Osteoblast (primary cell): ENCODE data around the gene SOX6. TPM values are rescaled to one million over a fixed set of nuclear protein-coding genes. Genes with fewer than 3 reads are reported as not detected.
"Not testable (repeated sequence)": the region's sequence is repeated elsewhere in the genome, so short reads cannot be mapped to it uniquely, and the experiment has no call there.

Source experiments
- DNase-seq: peaks from one replicate; pipeline ENCODE4 v3.0.0; 2011; ENCODE audit warnings: low spot score, mixed read lengths; ENCODE audit not compliant: insufficient read length; ENCODE audit errors: missing footprints
- H2AFZ ChIP-seq: 2 replicates; pipeline ENCODE4 v1.6.0; 2011; ENCODE audit warnings: mild to moderate bottlenecking, low read length
- H3K27ac ChIP-seq: 2 replicates; pipeline ENCODE4 v1.5.1; 2011; ENCODE audit warnings: mild to moderate bottlenecking, low read depth, low read length, moderate library complexity
- H3K27me3 ChIP-seq: 2 replicates; pipeline ENCODE4 v1.6.0; 2012; ENCODE audit warnings: mild to moderate bottlenecking, control low read depth, inconsistent platforms, low read length, moderate library complexity; ENCODE audit not compliant: insufficient read depth
- H3K36me3 ChIP-seq: 2 replicates; pipeline ENCODE4 v1.5.1; 2011; ENCODE audit warnings: mild to moderate bottlenecking, low read length, control low read depth, moderate library complexity; ENCODE audit not compliant: insufficient read depth
- H3K4me1 ChIP-seq: 2 replicates; pipeline ENCODE4 v1.5.1; 2011; ENCODE audit warnings: mild to moderate bottlenecking, low read length, control low read depth, moderate library complexity; ENCODE audit not compliant: insufficient read depth
- H3K4me2 ChIP-seq: 2 replicates; pipeline ENCODE4 v1.6.0; 2011; ENCODE audit warnings: mild to moderate bottlenecking, low read length; ENCODE audit not compliant: insufficient read depth
- H3K4me3 ChIP-seq: fragments of 200-600 bp; sonication (generic); 3 replicates; pipeline ENCODE4 v1.5.1; 2012; ENCODE audit warnings: mild to moderate bottlenecking, low read length, inconsistent platforms; ENCODE audit not compliant: insufficient read depth
- H3K79me2 ChIP-seq: 2 replicates; pipeline ENCODE4 v1.6.0; 2012; ENCODE audit warnings: mild to moderate bottlenecking, low read length, control low read depth, inconsistent platforms; ENCODE audit not compliant: insufficient read depth
- H3K9me3 ChIP-seq: 2 replicates; pipeline ENCODE4 v1.5.1; 2011; ENCODE audit warnings: low read depth, low read length, control low read depth
- H4K20me1 ChIP-seq: 2 replicates; pipeline ENCODE4 v1.6.0; 2012; ENCODE audit warnings: mild to moderate bottlenecking, low read length, control low read depth; ENCODE audit not compliant: insufficient read depth
- total RNA-seq: library from RNA; depleted of rRNA; stranded (reverse); fragments of >200 nt; gene quantifications from 2 replicates; pipeline ENCODE4 v1.2.3, GENCODE V29; 2012
- TF ChIP-seq, protein P1 (sequence below): IDR thresholded peaks from 2 replicates; pipeline ENCODE4 v1.5.1; 2011; ENCODE audit warnings: mild to moderate bottlenecking, low read depth, low read length, moderate library complexity; ENCODE audit errors: extremely low read depth

SOX6 gene
- total RNA-seq, 1 donor = 3.3 TPM

DNA sequence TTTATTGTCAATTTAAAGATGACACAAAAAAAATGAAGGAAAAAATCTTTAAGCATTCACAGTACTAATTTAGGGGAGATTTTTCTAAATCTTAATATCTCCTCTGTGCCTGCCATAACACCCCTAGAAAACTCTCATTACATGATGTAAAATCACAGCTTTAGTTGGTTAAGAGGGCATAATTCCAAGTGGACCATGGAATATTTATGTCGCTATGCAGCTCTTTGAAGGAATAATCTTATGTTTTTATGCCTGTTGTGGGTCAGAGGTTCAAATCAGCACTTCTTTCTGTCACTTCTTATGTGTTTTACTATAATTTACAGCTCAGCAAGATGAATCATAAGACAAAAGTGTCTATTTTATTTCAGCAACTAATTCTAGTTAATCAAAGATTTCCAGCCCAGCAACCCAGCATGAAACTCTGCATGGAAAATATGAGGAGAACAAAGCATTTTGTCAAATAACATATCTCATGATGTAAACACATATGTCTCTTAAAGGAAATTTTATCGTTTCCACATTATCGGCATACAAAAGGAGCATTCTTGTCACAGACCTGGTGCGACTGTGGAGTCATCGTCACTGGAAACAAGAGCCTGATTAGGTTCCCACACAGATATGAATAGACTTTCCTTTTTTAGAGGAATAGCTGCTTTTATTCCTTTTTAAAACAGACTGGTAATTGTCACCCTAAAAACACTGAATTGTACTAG is 274.8 kb downstream of the SOX6 start:
- no peaks in the 10 kb centered on the region for H3K79me2 ChIP-seq
- H3K27ac ChIP-seq = no peak overlapping the region
- no peaks in the 10 kb centered on the region for H4K20me1 ChIP-seq
- TF ChIP-seq, protein P1, sequence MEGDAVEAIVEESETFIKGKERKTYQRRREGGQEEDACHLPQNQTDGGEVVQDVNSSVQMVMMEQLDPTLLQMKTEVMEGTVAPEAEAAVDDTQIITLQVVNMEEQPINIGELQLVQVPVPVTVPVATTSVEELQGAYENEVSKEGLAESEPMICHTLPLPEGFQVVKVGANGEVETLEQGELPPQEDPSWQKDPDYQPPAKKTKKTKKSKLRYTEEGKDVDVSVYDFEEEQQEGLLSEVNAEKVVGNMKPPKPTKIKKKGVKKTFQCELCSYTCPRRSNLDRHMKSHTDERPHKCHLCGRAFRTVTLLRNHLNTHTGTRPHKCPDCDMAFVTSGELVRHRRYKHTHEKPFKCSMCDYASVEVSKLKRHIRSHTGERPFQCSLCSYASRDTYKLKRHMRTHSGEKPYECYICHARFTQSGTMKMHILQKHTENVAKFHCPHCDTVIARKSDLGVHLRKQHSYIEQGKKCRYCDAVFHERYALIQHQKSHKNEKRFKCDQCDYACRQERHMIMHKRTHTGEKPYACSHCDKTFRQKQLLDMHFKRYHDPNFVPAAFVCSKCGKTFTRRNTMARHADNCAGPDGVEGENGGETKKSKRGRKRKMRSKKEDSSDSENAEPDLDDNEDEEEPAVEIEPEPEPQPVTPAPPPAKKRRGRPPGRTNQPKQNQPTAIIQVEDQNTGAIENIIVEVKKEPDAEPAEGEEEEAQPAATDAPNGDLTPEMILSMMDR = no peak
- H3K36me3 ChIP-seq = no peaks in the 10 kb centered on the region
- no peak overlapping the region for H2AFZ ChIP-seq
- no peaks in the 10 kb centered on the region for H3K4me1 ChIP-seq
- no peaks in the 10 kb centered on the region for H3K27me3 ChIP-seq
- no peak overlapping the region for H3K4me2 ChIP-seq
- H3K9me3 ChIP-seq = no peaks in the 10 kb centered on the region
- no peak for DNase-seq
- no peak overlapping the region for H3K4me3 ChIP-seq

DNA sequence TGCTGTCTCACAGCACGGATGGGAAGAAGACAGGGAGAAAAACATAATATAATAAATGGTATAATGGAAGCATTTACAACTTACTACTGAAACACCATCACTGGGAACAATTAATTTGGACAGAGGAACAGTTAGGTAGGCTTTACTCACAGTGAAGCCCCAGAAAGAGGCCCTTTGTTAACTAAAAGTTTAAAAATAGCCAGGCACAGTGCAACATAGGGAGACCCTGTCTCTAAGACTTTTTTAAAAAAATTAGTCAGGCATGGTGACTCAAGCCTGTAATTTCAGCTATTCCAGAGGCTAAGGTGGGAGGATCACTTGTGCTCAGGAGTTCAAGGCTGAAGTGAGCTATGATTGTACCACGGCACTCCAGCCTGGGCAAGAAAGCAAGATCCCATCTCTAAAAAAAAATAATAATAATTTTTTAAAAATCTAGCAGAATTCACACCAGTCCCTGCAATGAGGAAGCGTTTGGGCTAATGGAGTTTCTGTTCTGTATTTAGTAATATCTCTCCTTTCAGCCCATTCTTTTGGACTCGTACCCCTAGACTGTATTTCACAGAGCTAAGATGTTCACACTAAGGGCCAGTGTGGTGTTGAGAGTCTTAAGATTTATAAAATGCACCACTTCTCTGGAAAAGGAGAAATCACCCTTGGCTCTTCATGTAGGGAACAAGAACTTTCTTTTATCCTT is 275.5 kb downstream of the SOX6 start:
- Histone ChIP-seq H3K4me1 (no peaks in the 10 kb centered on the region), H3K4me2 (no peak overlapping the region), H3K4me3 (no peak overlapping the region), H3K79me2 (no peaks in the 10 kb centered on the region), H3K9me3 (no peaks in the 10 kb centered on the region), H2AFZ (no peak overlapping the region), H3K27me3 (no peaks in the 10 kb centered on the region), H3K27ac (no peak overlapping the region), H3K36me3 (no peaks in the 10 kb centered on the region), H4K20me1 (no peaks in the 10 kb centered on the region)
- TF ChIP-seq, protein P1 = no peak
- DNase-seq = no peak

DNA sequence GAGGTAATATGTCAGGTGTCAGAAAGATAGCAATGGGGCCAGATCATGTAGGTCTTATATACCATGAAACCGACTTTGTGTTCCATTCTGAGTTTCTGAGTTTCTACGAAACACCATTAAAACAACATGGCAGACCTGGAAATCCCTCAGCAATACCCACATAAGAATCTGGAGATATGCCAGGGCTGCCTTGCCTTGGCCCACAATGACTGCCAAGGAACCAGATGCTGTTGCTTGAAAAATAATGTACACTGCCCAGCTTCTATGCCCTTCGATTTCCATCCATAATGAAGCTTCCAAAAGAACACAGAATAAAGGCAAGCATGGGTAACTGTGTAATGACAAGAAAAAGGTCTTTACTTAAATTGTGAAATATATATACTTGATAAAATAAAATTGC is 277.4 kb downstream of the SOX6 start:
- no peaks in the 10 kb centered on the region for H3K27me3 ChIP-seq
- H4K20me1 ChIP-seq = no peaks in the 10 kb centered on the region
- H2AFZ ChIP-seq = no peak overlapping the region
- TF ChIP-seq, protein P1 = no peak
- no peaks in the 10 kb centered on the region for H3K9me3 ChIP-seq
- DNase-seq = no peak
- no peaks in the 10 kb centered on the region for H3K79me2 ChIP-seq
- H3K36me3 ChIP-seq = no peaks in the 10 kb centered on the region
- no peaks in the 10 kb centered on the region for H3K4me1 ChIP-seq
- no peak overlapping the region for H3K27ac ChIP-seq
- no peak overlapping the region for H3K4me2 ChIP-seq
- no peak overlapping the region for H3K4me3 ChIP-seq

DNA sequence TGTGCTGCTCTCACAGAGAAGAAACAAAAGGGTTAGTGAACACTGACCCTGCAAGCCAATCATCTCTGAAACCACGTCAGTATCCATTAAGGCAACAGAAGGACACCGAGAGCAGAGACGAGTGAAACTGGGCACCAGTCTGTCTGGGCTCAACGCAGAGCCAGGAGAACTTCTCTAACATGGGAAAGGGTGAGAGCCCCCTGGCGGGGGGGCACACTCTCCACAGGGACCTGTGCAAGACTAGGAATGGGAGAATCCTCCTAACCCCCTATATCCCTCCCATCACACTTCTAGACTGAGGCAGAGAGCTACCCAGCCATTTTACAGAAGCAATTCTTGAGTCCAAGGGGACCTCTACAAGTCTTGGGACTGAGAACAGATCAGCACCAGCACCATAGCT is 285.8 kb downstream of the SOX6 start:
- H2AFZ ChIP-seq = no peak overlapping the region
- no peaks in the 10 kb centered on the region for H3K79me2 ChIP-seq
- no peak overlapping the region for H3K4me2 ChIP-seq
- no peaks in the 10 kb centered on the region for H3K36me3 ChIP-seq
- H3K27me3 ChIP-seq = no peaks in the 10 kb centered on the region
- no peaks in the 10 kb centered on the region for H3K4me1 ChIP-seq
- H3K9me3 ChIP-seq = no peaks in the 10 kb centered on the region
- DNase-seq = no peak
- TF ChIP-seq, protein P1 = no peak
- H3K4me3 ChIP-seq = no peak overlapping the region
- no peaks in the 10 kb centered on the region for H4K20me1 ChIP-seq
- H3K27ac ChIP-seq = no peak overlapping the region

DNA sequence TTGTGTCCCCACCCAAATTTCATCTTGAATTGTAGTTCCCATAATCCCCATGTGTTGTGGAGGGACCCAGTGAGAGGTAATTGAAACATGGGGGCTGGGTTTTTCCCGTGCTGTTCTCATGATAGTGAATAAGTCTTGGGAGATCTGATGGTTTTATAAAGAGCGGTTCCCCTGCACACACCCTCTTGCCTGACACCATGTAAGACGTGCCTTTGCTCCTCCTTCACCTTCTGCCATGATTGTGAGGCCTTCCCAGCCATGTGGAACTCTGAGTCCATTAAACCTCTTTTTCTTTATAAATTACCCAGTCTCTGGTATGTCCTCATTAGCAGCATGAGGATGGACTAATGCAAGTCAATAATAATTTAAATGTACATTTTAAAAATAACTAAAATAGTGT is 289.1 kb downstream of the SOX6 start:
- not testable (repeated sequence) for H3K27me3 ChIP-seq, H4K20me1 ChIP-seq, H3K27ac ChIP-seq, H3K79me2 ChIP-seq, H3K4me1 ChIP-seq, H3K4me3 ChIP-seq, H2AFZ ChIP-seq, H3K9me3 ChIP-seq, H3K36me3 ChIP-seq, DNase-seq, H3K4me2 ChIP-seq
